Measurements from ENCODE around the gene AGBL4.
"Not testable (repeated sequence)": the region's sequence is repeated elsewhere in the genome, so short reads cannot be mapped to it uniquely, and the experiment has no call there.

Gene AGBL4

GRCh38 chr1:49050041-49050440 lies 973.7 kb downstream of the AGBL4 start:
- DNase-seq (ENCODE audit: low read depth in 3 of 3, low spot score in 1 of 3), result no peak

DNA sequence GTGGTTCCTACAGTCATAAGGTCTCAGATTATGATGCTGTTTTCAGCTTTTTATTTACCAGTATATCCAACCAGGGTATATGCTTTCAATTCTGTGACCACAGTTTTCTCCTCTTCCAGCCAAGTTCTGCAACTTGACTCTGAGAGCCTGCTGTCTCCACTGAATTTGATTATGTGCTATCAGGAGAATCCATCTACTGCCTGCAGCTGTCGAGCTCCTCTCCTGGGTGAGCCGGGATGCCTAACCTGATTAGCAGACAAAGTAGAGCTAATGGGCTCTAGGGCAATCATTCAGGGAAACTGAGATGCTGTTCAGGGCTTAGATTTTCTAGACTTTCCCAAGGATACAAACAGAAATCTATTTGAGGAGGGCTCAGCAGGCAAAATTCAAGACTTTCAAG lies 975.6 kb downstream of the AGBL4 start:
- DNase-seq (ENCODE audit: low read depth in 3 of 3, low spot score in 1 of 3), result no peak

GRCh38 chr1:49046305-49046704 lies 977.4 kb downstream of the AGBL4 start:
- DNase-seq (ENCODE audit: low read depth in 3 of 3, low spot score in 1 of 3), result no peak

- no peak for DNase-seq (ENCODE audit: low read depth in 3 of 3, low spot score in 1 of 3)
Observed at GRCh38 chr1:49045371-49045770, 978.4 kb downstream of the AGBL4 start.

DNA sequence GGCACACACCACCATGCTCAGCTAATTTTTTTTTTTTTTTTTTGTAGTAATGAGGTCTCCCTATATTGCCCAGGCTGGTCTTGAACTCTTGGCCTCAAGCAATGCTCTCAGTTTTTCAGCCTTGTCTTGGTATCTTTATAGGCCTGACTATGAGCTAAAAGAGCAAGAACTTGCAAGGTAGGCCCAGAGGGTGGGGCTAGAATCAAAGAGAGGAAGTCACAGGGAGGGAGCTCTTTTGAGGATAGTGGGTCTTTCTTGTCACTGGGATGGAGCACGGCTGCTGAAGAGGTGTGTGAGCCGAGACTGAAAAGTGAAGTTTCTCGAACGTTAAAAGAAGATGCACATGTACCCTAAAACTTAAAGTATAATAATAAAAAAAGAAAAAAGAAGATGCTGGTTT lies 987.1 kb downstream of the AGBL4 start:
- DNase-seq (ENCODE audit: low read depth in 3 of 3, low spot score in 1 of 3), result no peak

- DNase-seq (ENCODE audit: low read depth in 3 of 3, low spot score in 1 of 3), result no peak
Observed at GRCh38 chr1:49028396-49028795, 995.4 kb downstream of the AGBL4 start.

DNA sequence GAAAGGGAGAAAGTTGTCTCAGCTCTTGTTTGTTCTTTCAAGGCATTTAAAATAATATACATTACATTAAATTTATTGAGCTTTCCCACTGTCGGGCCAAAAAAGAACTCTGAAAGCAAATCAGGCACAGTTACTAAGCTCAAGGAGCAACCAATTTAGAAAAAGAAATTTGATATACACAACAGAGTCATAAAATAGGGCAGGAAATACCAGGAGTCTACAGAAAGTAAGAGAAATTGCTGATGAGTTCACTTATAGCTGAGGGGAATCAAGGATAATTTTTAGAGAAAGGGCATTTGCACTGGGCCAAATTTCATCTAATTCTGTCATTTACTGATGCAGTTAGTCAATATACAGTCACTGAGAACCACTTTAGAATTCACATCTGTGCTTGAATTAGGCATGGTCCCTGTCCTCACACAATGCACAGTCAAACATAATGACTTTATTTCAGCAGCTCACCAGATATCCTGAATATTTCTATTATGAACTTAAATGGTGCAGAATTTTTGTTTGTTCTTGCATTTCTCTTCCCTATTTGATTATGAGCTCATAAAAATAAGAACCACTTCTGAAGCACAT lies 997.4 kb downstream of the AGBL4 start:
- DNase-seq (ENCODE audit: low read depth in 3 of 3, low spot score in 1 of 3), result no peak

- no peak for DNase-seq (ENCODE audit: low read depth in 3 of 3, low spot score in 1 of 3)
Observed at GRCh38 chr1:49016030-49016977, 1007.5 kb downstream of the AGBL4 start.

DNA sequence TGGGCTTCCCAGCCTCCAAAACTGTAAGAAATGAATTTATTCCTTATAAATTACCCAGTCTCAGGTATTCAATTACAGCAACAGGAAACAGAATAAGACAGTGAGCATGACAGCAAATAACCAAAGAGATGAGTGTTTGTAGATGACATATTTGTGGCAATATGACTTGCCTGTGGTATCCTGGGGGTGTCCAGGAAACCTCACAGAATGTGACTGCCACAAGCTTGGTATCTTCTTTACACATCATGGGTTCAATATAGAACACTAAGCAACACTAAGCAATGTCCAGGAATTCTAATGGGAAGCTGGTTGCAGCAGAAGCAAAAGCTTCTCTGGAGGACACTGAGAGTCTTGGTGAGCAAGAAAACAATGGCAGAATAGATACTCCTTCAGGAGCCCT lies 1010.7 kb downstream of the AGBL4 start:
- DNase-seq (ENCODE audit: low read depth in 3 of 3, low spot score in 1 of 3), result no peak

- not testable (repeated sequence) for DNase-seq (ENCODE audit: low read depth in 3 of 3, low spot score in 1 of 3)
Observed at GRCh38 chr1:49002981-49003380, 1020.8 kb downstream of the AGBL4 start.

DNA sequence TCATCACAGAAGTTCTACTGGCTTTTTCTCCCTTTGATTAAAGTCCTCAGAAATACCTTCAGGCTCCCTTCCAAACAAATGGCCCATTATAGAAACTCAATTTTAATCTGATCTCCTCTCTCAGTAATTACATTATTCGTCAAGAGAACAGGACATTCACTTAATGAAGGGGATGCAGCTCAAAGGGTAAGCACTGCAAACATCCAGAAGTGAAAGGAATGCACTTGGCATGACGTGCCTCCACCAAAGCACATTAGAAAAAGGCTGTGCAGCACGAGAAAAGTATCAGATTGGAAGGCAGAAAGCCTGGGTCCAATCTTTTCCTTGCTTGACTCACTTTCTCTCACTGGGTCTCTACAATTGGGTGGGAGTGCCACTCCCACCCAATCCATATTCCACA lies 1024.4 kb downstream of the AGBL4 start:
- no peak for DNase-seq (ENCODE audit: low read depth in 3 of 3, low spot score in 1 of 3)

GRCh38 chr1:48996311-48996710 lies 1027.4 kb downstream of the AGBL4 start:
- no peak for DNase-seq (ENCODE audit: low read depth in 3 of 3, low spot score in 1 of 3)

- DNase-seq (ENCODE audit: low read depth in 3 of 3, low spot score in 1 of 3), result no peak
Observed at GRCh38 chr1:48988633-48989197, 1035.0 kb downstream of the AGBL4 start.

DNA sequence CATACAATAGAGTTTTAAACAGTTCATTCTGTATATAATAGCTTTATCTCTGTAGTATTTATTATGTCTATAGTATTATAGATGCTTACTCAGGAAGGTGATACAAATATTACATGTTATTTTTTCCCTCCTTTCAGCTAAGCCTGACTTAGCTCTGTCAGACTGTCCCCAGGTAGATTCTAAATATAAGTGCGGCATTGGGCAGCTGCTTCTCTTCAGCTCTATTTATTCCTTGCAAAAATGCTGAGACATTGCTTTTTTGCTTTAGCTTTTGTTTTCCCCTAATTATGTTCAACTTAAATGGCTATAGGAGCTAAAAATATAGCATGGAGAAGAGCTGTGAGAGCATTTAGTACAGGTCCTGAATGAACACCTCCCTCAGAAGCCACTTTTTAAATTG lies 1043.8 kb downstream of the AGBL4 start:
- DNase-seq (ENCODE audit: low read depth in 3 of 3, low spot score in 1 of 3), result no peak

- DNase-seq (ENCODE audit: low read depth in 3 of 3, low spot score in 1 of 3), result no peak
Observed at GRCh38 chr1:48978413-48978812, 1045.3 kb downstream of the AGBL4 start.

- no peak for DNase-seq (ENCODE audit: low read depth in 3 of 3, low spot score in 1 of 3)
Observed at GRCh38 chr1:48977273-48977672, 1046.5 kb downstream of the AGBL4 start.

- no peak for DNase-seq (ENCODE audit: low read depth in 3 of 3, low spot score in 1 of 3)
Observed at GRCh38 chr1:48969971-48970370, 1053.8 kb downstream of the AGBL4 start.

GRCh38 chr1:48967318-48967717 lies 1056.4 kb downstream of the AGBL4 start:
- DNase-seq (ENCODE audit: low read depth in 3 of 3, low spot score in 1 of 3), result no peak

DNA sequence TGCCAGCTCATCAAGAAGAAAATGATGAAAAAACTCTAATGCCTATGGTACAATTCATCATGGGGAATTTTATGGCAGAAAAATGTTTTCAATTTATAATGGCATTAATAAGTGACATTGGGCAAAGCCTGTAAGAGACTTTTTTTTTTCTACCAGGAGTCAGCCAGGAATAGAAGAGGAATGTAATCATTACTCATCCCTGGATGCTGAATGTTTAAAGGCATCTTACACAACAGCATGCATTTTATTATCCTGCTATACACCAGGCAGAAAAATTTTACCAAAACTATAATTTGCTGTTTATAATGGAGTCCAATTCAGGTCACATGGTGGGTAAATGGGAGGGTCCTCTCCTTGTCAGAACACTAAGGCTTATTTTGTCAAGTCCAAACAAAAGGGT lies 1057.2 kb downstream of the AGBL4 start:
- DNase-seq (ENCODE audit: low read depth in 3 of 3, low spot score in 1 of 3), result no peak

GRCh38 chr1:48960320-48960719 lies 1063.4 kb downstream of the AGBL4 start:
- DNase-seq (ENCODE audit: low read depth in 3 of 3, low spot score in 1 of 3), result no peak

GRCh38 chr1:48955774-48956173 lies 1068.0 kb downstream of the AGBL4 start:
- no peak for DNase-seq (ENCODE audit: low read depth in 3 of 3, low spot score in 1 of 3)

DNA sequence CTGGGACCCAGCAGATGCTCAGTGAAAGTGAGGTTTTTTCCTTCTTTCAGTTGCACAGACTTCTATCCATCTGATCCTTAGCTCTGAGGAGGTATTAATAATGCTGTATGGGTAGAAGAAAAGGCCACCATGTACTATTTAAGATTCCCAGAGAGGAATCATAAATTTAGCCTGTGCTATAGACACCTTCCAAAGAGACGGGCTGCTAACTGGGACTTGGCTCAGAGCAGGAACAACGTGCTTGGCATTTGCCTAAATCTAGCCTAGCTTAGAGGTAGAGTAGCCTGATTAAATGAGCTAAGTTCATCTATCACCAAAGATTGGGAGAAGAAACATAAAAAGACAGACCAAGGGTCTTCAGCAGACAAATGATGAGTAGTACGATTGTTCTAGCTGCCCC lies 1070.1 kb downstream of the AGBL4 start:
- no peak for DNase-seq (ENCODE audit: low read depth in 3 of 3, low spot score in 1 of 3)
